Stimulated activated naive CD8-positive, alpha-beta T cell treated with anti-CD3 and anti-CD28 coated beads, Interleukin-15, amount 100 ng/mL, for 72 hours (primary cell): ENCODE results near the gene OR2A5.

Experiments
- ATAC-seq: fragments of 150-1000 bp; cut with Tn5 transposase; 2 replicates; pipeline ENCODE4 v1.10.0; 2021; ENCODE audit warnings: mild to moderate bottlenecking, moderate library complexity
- DNase-seq, 2 donors: peaks; one replicate each; pipeline ENCODE4 v3.0.0; 2021 to 2022
- H3K27ac Mint-ChIP-seq, 2 donors: one replicate each; pipeline ENCODE4 v1.8.0; 2022; ENCODE audit warnings: mild to moderate bottlenecking in 2 of 2, mixed read lengths in 2 of 2, moderate library complexity in 2 of 2
- H3K27me3 Mint-ChIP-seq: one replicate; pipeline ENCODE4 v1.8.0; 2022; ENCODE audit warnings: mixed read lengths
- H3K4me1 Mint-ChIP-seq: one replicate; pipeline ENCODE4 v1.8.0; 2022; ENCODE audit warnings: mild to moderate bottlenecking, mixed read lengths
- H3K4me3 Mint-ChIP-seq, 2 donors: one replicate each; pipeline ENCODE4 v1.8.0; 2022; ENCODE audit warnings: mild to moderate bottlenecking in 2 of 2, mixed read lengths in 2 of 2, moderate library complexity in 1 of 2
- H3K9me3 Mint-ChIP-seq, 2 donors: one replicate each; pipeline ENCODE4 v1.8.0; 2022; ENCODE audit warnings: mixed read lengths in 2 of 2

Gene OR2A5

GRCh38 chr7:144069511-144069910 is 20.8 kb downstream of the OR2A5 start, which contains the start of gene OR2A25:
Gene OR2A25, plus strand, starts transcription at chr7:144069811. Its CDS starts 4,409 bp downstream, at chr7:144074220.
- no peak for ATAC-seq
- Mint-ChIP-seq H3K27me3 (peaks cover 11% of the 10 kb centered on the region), H3K4me1 (no peaks in the 10 kb centered on the region), H3K4me3 (no peak within 1 kb of the TSS), H3K27ac (no peak within 1 kb of the TSS), H3K9me3 (no peaks in the 10 kb centered on the region)
- DNase-seq = no peak

- no peak for DNase-seq
- no peaks in the 10 kb centered on the region for H3K9me3 Mint-ChIP-seq
- no peak for ATAC-seq
- no peak overlapping the region for H3K4me3 Mint-ChIP-seq
- no peak overlapping the region for H3K27ac Mint-ChIP-seq
- peaks cover 15% of the 10 kb centered on the region for H3K27me3 Mint-ChIP-seq
- no peaks in the 10 kb centered on the region for H3K4me1 Mint-ChIP-seq
These were observed 21.2 kb downstream of the OR2A5 start for GRCh38 chr7:144069953-144070352.

- Mint-ChIP-seq H3K4me1 (no peaks in the 10 kb centered on the region), H3K9me3 (no peaks in the 10 kb centered on the region), H3K27me3 (peaks cover 9% of the 10 kb centered on the region), H3K27ac (peak overlapping the region in 1 of 2 donors; percentile 62), H3K4me3 (no peak overlapping the region)
- DNase-seq = no peak
- no peak for ATAC-seq
These were observed 25.6 kb downstream of the OR2A5 start for GRCh38 chr7:144074374-144074773.

GRCh38 chr7:144085978-144086377 is 37.2 kb downstream of the OR2A5 start, which contains the start of gene OR2A12:
Gene OR2A12, plus strand, starts transcription at chr7:144086278. Its CDS starts 8,830 bp downstream, at chr7:144095108.
- H3K27me3 Mint-ChIP-seq = peaks cover 14% of the 10 kb centered on the region
- no peak for DNase-seq
- no peaks in the 10 kb centered on the region for H3K4me1 Mint-ChIP-seq
- H3K27ac Mint-ChIP-seq = no peak within 1 kb of the TSS
- H3K9me3 Mint-ChIP-seq = no peaks in the 10 kb centered on the region
- ATAC-seq = no peak
- no peak within 1 kb of the TSS for H3K4me3 Mint-ChIP-seq

- H3K27ac Mint-ChIP-seq = no peak overlapping the region
- no peak for DNase-seq
- H3K27me3 Mint-ChIP-seq = peaks cover 21% of the 10 kb centered on the region
- no peaks in the 10 kb centered on the region for H3K9me3 Mint-ChIP-seq
- no peak overlapping the region for H3K4me3 Mint-ChIP-seq
- no peak for ATAC-seq
- no peaks in the 10 kb centered on the region for H3K4me1 Mint-ChIP-seq
These were observed 38.0 kb downstream of the OR2A5 start for GRCh38 chr7:144086730-144087129.

GRCh38 chr7:144087230-144087629 is 38.5 kb downstream of the OR2A5 start:
- Mint-ChIP-seq H3K4me3 (no peak overlapping the region), H3K9me3 (no peaks in the 10 kb centered on the region), H3K27me3 (peaks cover 21% of the 10 kb centered on the region), H3K4me1 (no peaks in the 10 kb centered on the region), H3K27ac (no peak overlapping the region)
- DNase-seq = no peak
- no peak for ATAC-seq

GRCh38 chr7:144090667-144091066 is 41.9 kb downstream of the OR2A5 start:
- peaks cover 21% of the 10 kb centered on the region for H3K27me3 Mint-ChIP-seq
- H3K4me3 Mint-ChIP-seq = no peak overlapping the region
- no peaks in the 10 kb centered on the region for H3K9me3 Mint-ChIP-seq
- ATAC-seq (no peak), DNase-seq (no peak)
- H3K4me1 Mint-ChIP-seq = no peaks in the 10 kb centered on the region
- no peak overlapping the region for H3K27ac Mint-ChIP-seq

- Mint-ChIP-seq H3K9me3 (no peaks in the 10 kb centered on the region), H3K27ac (no peak overlapping the region), H3K27me3 (no peaks in the 10 kb centered on the region), H3K4me3 (no peak overlapping the region), H3K4me1 (no peaks in the 10 kb centered on the region)
- no peak for DNase-seq
- no peak for ATAC-seq
These were observed 50.0 kb downstream of the OR2A5 start for GRCh38 chr7:144098776-144099175.

- no peak for ATAC-seq
- Mint-ChIP-seq H3K4me3 (no peak overlapping the region), H3K27ac (no peak overlapping the region), H3K27me3 (no peaks in the 10 kb centered on the region), H3K9me3 (no peaks in the 10 kb centered on the region), H3K4me1 (no peaks in the 10 kb centered on the region)
- no peak for DNase-seq
These were observed 51.9 kb downstream of the OR2A5 start for GRCh38 chr7:144100607-144101006.

- Mint-ChIP-seq H3K9me3 (no peaks in the 10 kb centered on the region), H3K27me3 (no peaks in the 10 kb centered on the region), H3K27ac (no peak overlapping the region), H3K4me1 (no peaks in the 10 kb centered on the region), H3K4me3 (no peak overlapping the region)
- DNase-seq = no peak
- ATAC-seq = no peak
These were observed 53.3 kb downstream of the OR2A5 start for GRCh38 chr7:144102041-144102440.

- Mint-ChIP-seq H3K27ac (no peak overlapping the region), H3K27me3 (no peaks in the 10 kb centered on the region), H3K4me1 (no peaks in the 10 kb centered on the region), H3K4me3 (no peak overlapping the region), H3K9me3 (no peaks in the 10 kb centered on the region)
- ATAC-seq (no peak), DNase-seq (no peak)
These were observed 56.5 kb downstream of the OR2A5 start for GRCh38 chr7:144105211-144105610.
